ENCODE data around the gene ITIH1.

ITIH1 gene

DNA sequence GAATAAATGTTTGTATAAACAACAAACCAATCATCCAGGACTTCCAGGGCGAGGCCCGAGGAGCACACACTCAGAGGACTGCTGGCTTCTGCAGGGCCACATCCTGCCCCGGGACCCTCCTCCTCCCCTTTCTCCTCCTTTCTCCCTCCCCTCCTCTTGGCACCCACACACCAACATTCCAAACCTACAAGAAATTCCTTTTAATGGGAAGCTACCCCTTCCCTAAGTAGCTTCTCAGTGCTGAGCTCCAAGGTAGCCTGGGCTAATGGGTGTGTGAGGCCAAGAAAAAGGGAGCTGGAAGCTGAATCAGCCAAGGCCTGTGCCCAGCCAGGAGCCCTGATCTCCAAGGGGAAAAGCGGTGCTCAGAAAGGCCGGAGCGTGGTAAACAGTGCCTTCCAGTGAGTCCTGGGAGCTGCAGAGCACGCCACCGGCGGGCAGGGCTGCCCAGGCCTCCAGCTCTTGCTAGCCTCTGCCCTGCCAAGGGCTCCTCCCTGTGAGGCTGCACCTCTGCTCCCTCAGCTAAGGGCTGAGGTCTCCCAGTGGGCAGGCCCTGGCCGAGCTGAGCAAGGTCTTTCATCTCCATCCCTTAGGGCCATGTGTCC lies 21.1 kb downstream of the ITIH1 start:
- Histone ChIP-seq H3K36me3 (ENCODE audit: control insufficient read depth in 1 of 2, insufficient read depth in 2 of 2, low read length in 2 of 2) (no peaks in the 10 kb centered on the region), H3K9me3 (ENCODE audit: control insufficient read depth in 1 of 2, low read length in 2 of 2) (no peaks in the 10 kb centered on the region), H3K4me3 (ENCODE audit: low read depth in 1 of 2, low read length in 2 of 2) (no peak overlapping the region), H3K27me3 (ENCODE audit: control insufficient read depth in 1 of 2, insufficient read depth in 2 of 2, low read length in 2 of 2) (no peaks in the 10 kb centered on the region), H3K9ac (ENCODE audit: low read depth in 1 of 2, low read length in 2 of 2) (no peak overlapping the region), H3K4me1 (ENCODE audit: control insufficient read depth in 1 of 2, insufficient read depth in 2 of 2, low read length in 2 of 2) (no peaks in the 10 kb centered on the region), H3K27ac (ENCODE audit: low read depth, low read length) (no peak overlapping the region)

DNA sequence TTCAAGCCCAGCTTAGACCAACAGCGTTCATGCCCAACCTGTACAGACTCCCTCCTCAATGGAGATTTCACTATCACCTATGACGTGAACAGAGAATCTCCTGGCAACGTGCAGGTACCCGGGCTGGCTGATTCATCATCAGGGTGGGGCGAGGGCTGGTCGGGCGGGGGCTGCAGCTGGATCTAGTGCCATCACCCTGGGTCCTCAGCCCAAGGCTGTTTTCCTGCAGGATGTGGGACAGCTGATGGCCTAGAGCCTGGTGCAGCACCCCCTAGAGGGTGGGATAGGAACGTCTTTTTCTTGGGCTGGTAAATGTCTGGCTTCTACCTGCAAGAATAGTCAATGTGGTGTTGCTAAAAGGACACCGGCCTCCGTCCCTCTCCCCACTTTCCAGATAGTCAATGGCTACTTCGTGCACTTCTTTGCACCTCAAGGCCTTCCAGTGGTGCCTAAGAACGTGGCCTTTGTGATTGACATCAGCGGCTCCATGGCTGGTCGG lies 21.6 kb downstream of the ITIH1 start:
- Histone ChIP-seq H3K9me3 (ENCODE audit: control insufficient read depth in 1 of 2, low read length in 2 of 2) (no peaks in the 10 kb centered on the region), H3K4me3 (ENCODE audit: low read depth in 1 of 2, low read length in 2 of 2) (no peak overlapping the region), H3K9ac (ENCODE audit: low read depth in 1 of 2, low read length in 2 of 2) (no peak overlapping the region), H3K27ac (ENCODE audit: low read depth, low read length) (no peak overlapping the region), H3K4me1 (ENCODE audit: control insufficient read depth in 1 of 2, insufficient read depth in 2 of 2, low read length in 2 of 2) (no peaks in the 10 kb centered on the region), H3K36me3 (ENCODE audit: control insufficient read depth in 1 of 2, insufficient read depth in 2 of 2, low read length in 2 of 2) (no peaks in the 10 kb centered on the region), H3K27me3 (ENCODE audit: control insufficient read depth in 1 of 2, insufficient read depth in 2 of 2, low read length in 2 of 2) (no peaks in the 10 kb centered on the region)

DNA sequence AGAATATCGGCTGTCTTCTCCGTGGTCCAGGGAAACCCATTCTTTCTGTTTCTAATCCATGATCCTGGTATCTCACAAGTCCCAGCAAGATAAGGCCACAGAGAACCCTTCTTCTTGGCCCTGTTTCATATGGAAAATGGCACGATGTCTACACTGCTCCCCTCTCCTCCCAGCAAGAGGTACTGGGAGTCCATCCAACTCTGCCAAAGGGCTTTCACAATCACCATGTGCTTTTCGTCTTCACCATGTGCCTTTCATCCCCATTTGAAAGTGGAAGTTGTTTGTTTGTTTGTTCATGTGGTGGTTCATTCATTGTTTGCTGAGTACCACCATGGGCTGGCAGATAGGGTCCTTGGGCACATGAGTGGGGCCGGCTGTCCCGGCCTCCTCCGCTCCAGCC lies 22.7 kb downstream of the ITIH1 start:
- no peaks in the 10 kb centered on the region for H3K36me3 ChIP-seq (ENCODE audit: control insufficient read depth in 1 of 2, insufficient read depth in 2 of 2, low read length in 2 of 2)
- no peaks in the 10 kb centered on the region for H3K9me3 ChIP-seq (ENCODE audit: control insufficient read depth in 1 of 2, low read length in 2 of 2)
- no peak overlapping the region for H3K9ac ChIP-seq (ENCODE audit: low read depth in 1 of 2, low read length in 2 of 2)
- no peak overlapping the region for H3K4me3 ChIP-seq (ENCODE audit: low read depth in 1 of 2, low read length in 2 of 2)
- no peaks in the 10 kb centered on the region for H3K27me3 ChIP-seq (ENCODE audit: control insufficient read depth in 1 of 2, insufficient read depth in 2 of 2, low read length in 2 of 2)
- H3K27ac ChIP-seq (ENCODE audit: low read depth, low read length) = no peak overlapping the region
- no peaks in the 10 kb centered on the region for H3K4me1 ChIP-seq (ENCODE audit: control insufficient read depth in 1 of 2, insufficient read depth in 2 of 2, low read length in 2 of 2)

DNA sequence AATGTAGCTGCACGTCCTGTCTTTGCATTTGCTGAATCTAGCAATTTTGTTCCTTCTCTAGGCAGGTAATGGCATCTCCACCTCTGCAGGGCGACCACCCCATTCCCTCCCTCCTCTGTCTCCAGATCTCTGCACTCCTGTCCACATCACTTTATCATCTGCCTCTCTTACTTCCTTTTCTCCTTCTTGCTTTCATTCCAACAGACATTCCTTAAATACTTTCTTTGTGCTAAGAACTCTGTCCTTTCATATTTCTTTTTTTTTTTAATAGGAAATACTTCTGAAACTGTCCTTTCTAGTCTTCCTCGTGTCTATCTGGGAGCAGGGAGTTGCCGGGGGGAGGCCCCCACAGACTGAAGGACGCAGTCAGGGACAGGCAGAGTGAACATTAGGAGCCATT lies 24.4 kb downstream of the ITIH1 start:
- no peaks in the 10 kb centered on the region for H3K4me1 ChIP-seq (ENCODE audit: control insufficient read depth in 1 of 2, insufficient read depth in 2 of 2, low read length in 2 of 2)
- H3K36me3 ChIP-seq (ENCODE audit: control insufficient read depth in 1 of 2, insufficient read depth in 2 of 2, low read length in 2 of 2) = no peaks in the 10 kb centered on the region
- H3K27me3 ChIP-seq (ENCODE audit: control insufficient read depth in 1 of 2, insufficient read depth in 2 of 2, low read length in 2 of 2) = no peaks in the 10 kb centered on the region
- H3K9ac ChIP-seq (ENCODE audit: low read depth in 1 of 2, low read length in 2 of 2) = no peak overlapping the region
- no peaks in the 10 kb centered on the region for H3K9me3 ChIP-seq (ENCODE audit: control insufficient read depth in 1 of 2, low read length in 2 of 2)
- no peak overlapping the region for H3K4me3 ChIP-seq (ENCODE audit: low read depth in 1 of 2, low read length in 2 of 2)
- H3K27ac ChIP-seq (ENCODE audit: low read depth, low read length) = no peak overlapping the region

DNA sequence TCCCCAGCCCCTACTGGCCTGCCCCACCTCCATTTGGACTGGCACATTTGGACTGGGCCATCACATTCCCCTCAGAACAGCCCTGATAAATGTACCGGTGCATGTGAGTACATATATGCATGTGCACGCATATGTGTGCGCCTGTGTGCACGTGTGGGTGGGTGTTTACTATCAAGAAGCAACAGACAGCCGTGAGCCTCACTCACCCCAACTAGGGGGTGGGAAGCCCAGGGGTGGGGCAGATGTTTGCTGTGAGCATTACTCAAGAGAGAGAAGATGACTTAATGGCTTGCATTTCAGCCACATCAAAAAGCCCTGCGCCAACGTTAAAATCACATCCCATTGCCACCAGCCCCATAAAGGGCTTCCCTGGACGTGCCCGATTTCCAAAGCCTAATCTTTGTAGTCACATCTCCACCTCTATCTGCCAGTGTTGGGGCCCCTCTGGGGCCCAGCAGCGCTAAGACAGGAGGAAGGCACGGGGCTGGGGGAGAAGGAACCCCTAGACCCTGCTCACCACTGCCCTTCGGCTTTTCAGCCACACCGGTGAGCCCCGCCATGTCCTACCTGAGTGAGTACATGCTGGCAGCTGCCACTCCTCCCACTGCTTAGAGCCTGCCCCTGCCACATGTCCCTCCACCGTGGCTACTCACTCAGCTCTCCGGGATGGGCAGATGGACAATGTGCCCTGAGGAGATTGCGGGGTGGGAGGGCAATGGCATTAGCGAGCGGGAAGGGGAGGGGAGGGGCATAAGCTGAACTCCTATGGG lies 28.1 kb downstream of the ITIH1 start:
- no peak overlapping the region for H3K9ac ChIP-seq (ENCODE audit: low read depth in 1 of 2, low read length in 2 of 2)
- no peaks in the 10 kb centered on the region for H3K9me3 ChIP-seq (ENCODE audit: control insufficient read depth in 1 of 2, low read length in 2 of 2)
- H3K27ac ChIP-seq (ENCODE audit: low read depth, low read length) = no peak overlapping the region
- no peaks in the 10 kb centered on the region for H3K27me3 ChIP-seq (ENCODE audit: control insufficient read depth in 1 of 2, insufficient read depth in 2 of 2, low read length in 2 of 2)
- no peaks in the 10 kb centered on the region for H3K4me1 ChIP-seq (ENCODE audit: control insufficient read depth in 1 of 2, insufficient read depth in 2 of 2, low read length in 2 of 2)
- no peaks in the 10 kb centered on the region for H3K36me3 ChIP-seq (ENCODE audit: control insufficient read depth in 1 of 2, insufficient read depth in 2 of 2, low read length in 2 of 2)
- H3K4me3 ChIP-seq (ENCODE audit: low read depth in 1 of 2, low read length in 2 of 2) = no peak overlapping the region

DNA sequence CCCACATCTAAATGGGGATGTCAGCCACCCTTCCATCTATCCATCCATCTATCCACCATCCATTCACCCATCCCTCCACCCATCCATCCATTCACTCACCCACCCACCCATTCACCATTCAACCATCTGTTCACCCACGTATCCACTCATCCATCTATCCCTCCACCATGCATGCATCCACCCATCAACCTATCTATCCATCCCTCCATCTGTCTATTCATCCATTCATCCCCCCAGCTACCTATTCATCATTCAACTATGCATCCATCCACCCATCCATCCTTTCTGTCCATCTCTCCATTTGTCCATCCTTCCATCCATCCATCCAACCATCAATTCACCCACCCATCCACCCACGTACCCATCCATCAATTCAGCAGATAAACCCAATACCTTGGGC lies 31.8 kb downstream of the ITIH1 start:
- H3K9me3 ChIP-seq (ENCODE audit: control insufficient read depth in 1 of 2, low read length in 2 of 2) = no peaks in the 10 kb centered on the region
- H3K36me3 ChIP-seq (ENCODE audit: control insufficient read depth in 1 of 2, insufficient read depth in 2 of 2, low read length in 2 of 2) = no peaks in the 10 kb centered on the region
- no peaks in the 10 kb centered on the region for H3K4me1 ChIP-seq (ENCODE audit: control insufficient read depth in 1 of 2, insufficient read depth in 2 of 2, low read length in 2 of 2)
- H3K27me3 ChIP-seq (ENCODE audit: control insufficient read depth in 1 of 2, insufficient read depth in 2 of 2, low read length in 2 of 2) = no peaks in the 10 kb centered on the region
- no peak overlapping the region for H3K9ac ChIP-seq (ENCODE audit: low read depth in 1 of 2, low read length in 2 of 2)
- no peak overlapping the region for H3K27ac ChIP-seq (ENCODE audit: low read depth, low read length)
- H3K4me3 ChIP-seq (ENCODE audit: low read depth in 1 of 2, low read length in 2 of 2) = no peak overlapping the region

DNA sequence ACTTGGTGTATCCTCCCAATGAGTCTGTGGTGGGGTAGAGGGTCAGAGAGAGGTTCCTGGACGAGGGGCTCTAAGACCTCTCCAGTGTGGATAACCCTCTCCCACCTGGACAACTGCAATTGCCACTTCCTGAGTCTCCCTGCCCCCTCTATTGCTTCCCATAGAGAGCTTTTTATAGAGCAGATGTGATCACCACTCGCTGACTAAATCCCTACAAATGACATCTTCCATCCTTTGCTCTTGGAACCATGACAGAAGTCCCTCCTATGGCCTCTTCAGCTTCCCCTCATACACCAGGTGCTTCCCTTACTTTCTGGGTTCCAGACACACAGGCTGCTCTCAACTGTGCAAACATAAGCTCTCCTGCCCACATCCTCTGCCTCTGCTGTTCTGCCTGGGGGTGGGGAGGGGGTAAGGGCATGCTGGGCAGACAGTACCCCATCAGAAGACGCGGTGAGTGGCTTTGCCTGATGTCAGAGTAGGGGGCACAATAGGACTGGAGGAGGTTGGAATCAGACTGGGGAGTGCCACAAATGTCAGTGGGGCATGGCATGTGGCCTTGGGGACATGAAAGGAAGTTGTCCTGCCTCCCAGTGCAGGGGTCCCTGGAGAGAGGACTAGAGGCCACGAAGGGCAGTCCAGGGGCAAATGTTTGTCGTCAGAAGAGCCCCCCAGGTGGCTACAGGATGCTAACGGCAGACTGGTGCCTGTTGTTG lies 32.4 kb downstream of the ITIH1 start:
- H3K9me3 ChIP-seq (ENCODE audit: control insufficient read depth in 1 of 2, low read length in 2 of 2) = no peaks in the 10 kb centered on the region
- no peak overlapping the region for H3K27ac ChIP-seq (ENCODE audit: low read depth, low read length)
- H3K4me1 ChIP-seq (ENCODE audit: control insufficient read depth in 1 of 2, insufficient read depth in 2 of 2, low read length in 2 of 2) = no peaks in the 10 kb centered on the region
- no peaks in the 10 kb centered on the region for H3K27me3 ChIP-seq (ENCODE audit: control insufficient read depth in 1 of 2, insufficient read depth in 2 of 2, low read length in 2 of 2)
- no peak overlapping the region for H3K4me3 ChIP-seq (ENCODE audit: low read depth in 1 of 2, low read length in 2 of 2)
- no peak overlapping the region for H3K9ac ChIP-seq (ENCODE audit: low read depth in 1 of 2, low read length in 2 of 2)
- H3K36me3 ChIP-seq (ENCODE audit: control insufficient read depth in 1 of 2, insufficient read depth in 2 of 2, low read length in 2 of 2) = no peaks in the 10 kb centered on the region

DNA sequence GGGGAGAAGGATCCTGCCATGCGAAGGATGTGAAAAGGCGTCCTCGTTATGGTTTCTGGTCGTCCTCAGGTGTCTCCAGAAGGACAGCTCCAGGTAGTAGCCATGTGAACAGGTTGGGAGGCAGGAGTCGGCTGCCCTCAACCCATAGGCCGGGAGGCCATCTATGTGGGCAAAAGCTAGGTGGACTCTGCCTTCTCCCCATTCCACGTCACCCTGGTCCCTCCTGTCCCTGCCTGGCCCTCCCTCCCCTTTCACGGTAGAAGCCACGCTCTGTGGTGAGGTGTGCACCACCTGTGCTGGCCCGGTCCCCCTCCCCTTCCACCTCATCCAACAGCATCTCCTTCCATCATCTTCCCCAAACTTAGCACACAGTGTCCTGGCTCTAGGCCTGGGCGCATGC lies 33.5 kb downstream of the ITIH1 start:
- Histone ChIP-seq H3K9ac (ENCODE audit: low read depth in 1 of 2, low read length in 2 of 2) (no peak overlapping the region), H3K36me3 (ENCODE audit: control insufficient read depth in 1 of 2, insufficient read depth in 2 of 2, low read length in 2 of 2) (no peaks in the 10 kb centered on the region), H3K4me3 (ENCODE audit: low read depth in 1 of 2, low read length in 2 of 2) (no peak overlapping the region), H3K4me1 (ENCODE audit: control insufficient read depth in 1 of 2, insufficient read depth in 2 of 2, low read length in 2 of 2) (no peaks in the 10 kb centered on the region), H3K27me3 (ENCODE audit: control insufficient read depth in 1 of 2, insufficient read depth in 2 of 2, low read length in 2 of 2) (no peaks in the 10 kb centered on the region), H3K9me3 (ENCODE audit: control insufficient read depth in 1 of 2, low read length in 2 of 2) (no peaks in the 10 kb centered on the region), H3K27ac (ENCODE audit: low read depth, low read length) (no peak overlapping the region)

DNA sequence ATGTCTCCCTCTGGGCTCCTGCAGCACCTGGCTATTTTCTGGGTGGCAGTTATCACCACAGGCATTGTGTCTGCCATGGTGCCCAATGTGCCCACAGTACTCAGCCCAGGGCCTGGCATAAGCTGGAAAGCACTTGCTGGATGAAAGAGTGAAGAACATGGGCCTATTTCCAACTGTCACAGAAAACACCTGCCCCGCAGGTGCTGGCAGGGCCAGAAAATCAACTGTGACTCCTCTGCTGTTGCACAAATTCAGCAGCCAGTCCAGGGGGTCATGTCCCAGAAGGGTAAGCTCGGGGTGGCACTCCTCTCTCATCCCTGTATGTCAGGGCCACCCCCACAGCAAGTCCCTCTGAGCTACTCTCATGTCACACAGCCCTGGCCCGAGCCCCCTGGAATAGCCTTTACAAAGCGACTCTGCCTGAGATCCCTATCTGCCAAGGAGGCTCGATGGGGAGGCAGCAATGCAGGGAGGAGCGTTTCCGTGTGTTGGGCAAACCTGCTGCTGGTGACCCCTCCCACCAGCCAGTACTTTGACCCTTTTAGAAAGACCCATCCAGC lies 34.1 kb downstream of the ITIH1 start:
- Histone ChIP-seq H3K4me3 (ENCODE audit: low read depth in 1 of 2, low read length in 2 of 2) (no peak overlapping the region), H3K4me1 (ENCODE audit: control insufficient read depth in 1 of 2, insufficient read depth in 2 of 2, low read length in 2 of 2) (no peaks in the 10 kb centered on the region), H3K36me3 (ENCODE audit: control insufficient read depth in 1 of 2, insufficient read depth in 2 of 2, low read length in 2 of 2) (no peaks in the 10 kb centered on the region), H3K9ac (ENCODE audit: low read depth in 1 of 2, low read length in 2 of 2) (no peak overlapping the region), H3K27ac (ENCODE audit: low read depth, low read length) (no peak overlapping the region), H3K27me3 (ENCODE audit: control insufficient read depth in 1 of 2, insufficient read depth in 2 of 2, low read length in 2 of 2) (no peaks in the 10 kb centered on the region), H3K9me3 (ENCODE audit: control insufficient read depth in 1 of 2, low read length in 2 of 2) (no peaks in the 10 kb centered on the region)

DNA sequence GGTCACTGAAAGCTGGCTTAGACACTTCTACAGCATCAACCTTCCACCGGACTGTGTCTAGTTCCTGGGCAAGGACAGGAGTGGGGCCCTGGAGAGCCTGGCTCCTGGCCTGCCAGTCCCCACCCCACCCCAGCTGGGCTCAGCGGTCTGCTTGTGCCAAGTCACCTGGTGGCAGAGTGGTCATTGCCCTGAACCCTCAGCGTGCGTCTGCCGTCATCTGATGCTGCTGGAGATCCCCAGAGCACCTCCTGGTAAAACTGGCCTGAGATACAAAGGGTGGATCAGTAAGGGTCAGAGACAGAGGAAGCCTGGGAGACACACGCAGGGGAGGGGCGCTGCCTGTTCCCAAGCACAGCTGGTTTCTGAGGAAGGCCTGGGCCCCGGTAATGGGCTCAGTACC lies 36.4 kb downstream of the ITIH1 start:
- no peak overlapping the region for H3K9ac ChIP-seq (ENCODE audit: low read depth in 1 of 2, low read length in 2 of 2)
- H3K4me1 ChIP-seq (ENCODE audit: control insufficient read depth in 1 of 2, insufficient read depth in 2 of 2, low read length in 2 of 2) = no peaks in the 10 kb centered on the region
- H3K36me3 ChIP-seq (ENCODE audit: control insufficient read depth in 1 of 2, insufficient read depth in 2 of 2, low read length in 2 of 2) = no peaks in the 10 kb centered on the region
- no peaks in the 10 kb centered on the region for H3K9me3 ChIP-seq (ENCODE audit: control insufficient read depth in 1 of 2, low read length in 2 of 2)
- H3K27me3 ChIP-seq (ENCODE audit: control insufficient read depth in 1 of 2, insufficient read depth in 2 of 2, low read length in 2 of 2) = no peaks in the 10 kb centered on the region
- H3K27ac ChIP-seq (ENCODE audit: low read depth, low read length) = no peak overlapping the region
- H3K4me3 ChIP-seq (ENCODE audit: low read depth in 1 of 2, low read length in 2 of 2) = no peak overlapping the region
